HCEC 1CT (cell line): ENCODE measurements around the gene ALPL.

Source experiments
- DNase-seq: peaks from one replicate; pipeline ENCODE4 v3.0.0-alpha.2; 2017

The ALPL gene

GRCh38 chr1:21584096-21584495 lies 74.9 kb downstream of the ALPL start:
- no peak for DNase-seq

- no peak for DNase-seq
These were observed 75.8 kb downstream of the ALPL start for GRCh38 chr1:21585037-21585436.

DNA sequence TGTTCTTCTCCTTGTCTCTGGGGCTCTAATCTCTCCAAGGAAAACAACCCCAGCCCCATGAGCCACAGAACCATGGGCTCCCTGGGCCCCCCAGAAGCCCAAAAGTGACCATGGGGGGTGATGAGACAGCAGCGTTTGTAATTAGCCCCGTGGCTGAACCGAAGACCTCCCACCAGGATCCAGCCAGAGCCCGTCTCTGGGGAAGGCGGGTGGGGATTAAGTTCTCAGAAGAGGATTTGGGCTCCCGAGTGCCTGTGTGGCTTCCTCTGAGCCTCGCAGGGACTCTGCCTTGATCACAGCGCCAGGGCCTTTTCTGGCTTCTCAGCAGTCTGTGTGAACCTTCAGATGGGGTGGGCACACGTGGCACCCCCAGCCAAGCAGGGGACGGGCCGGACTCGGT lies 77.0 kb downstream of the ALPL start:
- DNase-seq: no peak

- peak; percentile 78 for DNase-seq
These were observed 77.8 kb downstream of the ALPL start for GRCh38 chr1:21586846-21587601.

DNA sequence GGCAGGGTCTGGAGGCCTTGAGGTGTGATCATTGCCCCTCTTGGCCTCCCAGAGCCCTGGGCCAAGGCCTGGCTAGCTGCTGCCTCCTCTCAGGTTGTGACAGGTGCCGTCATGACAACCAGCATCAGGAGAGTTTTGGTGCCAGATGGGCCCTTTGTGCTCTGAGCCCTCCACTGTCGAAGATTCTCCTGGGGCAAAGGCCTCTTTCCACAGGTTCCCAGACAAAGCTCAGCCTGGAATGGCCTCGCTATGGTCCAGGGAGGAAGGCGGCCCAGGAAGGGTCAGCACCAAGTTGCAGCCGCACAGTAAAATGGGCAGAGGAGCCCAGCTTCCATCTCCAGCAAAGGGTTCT lies 78.4 kb downstream of the ALPL start:
- DNase-seq: no peak

DNA sequence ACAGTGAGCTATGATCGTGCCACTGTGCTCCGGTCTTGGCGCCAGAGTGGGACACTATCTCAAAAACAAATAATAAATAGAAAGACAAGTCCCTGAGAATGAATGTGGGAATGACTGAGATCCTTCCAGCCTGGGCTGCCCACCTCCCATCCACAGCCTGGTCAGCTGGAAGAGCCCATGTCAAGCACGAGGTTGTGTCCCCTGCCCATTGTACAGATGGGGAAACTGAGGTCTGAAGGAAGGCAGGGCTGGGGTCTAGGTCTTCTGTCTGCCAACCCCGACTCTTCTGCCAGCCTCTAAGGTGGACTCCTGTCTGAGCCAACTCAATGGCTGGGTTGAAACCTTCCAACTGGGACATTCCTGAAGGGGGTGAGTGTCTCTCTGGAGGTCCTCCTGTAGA lies 80.4 kb downstream of the ALPL start:
- DNase-seq: no peak

DNA sequence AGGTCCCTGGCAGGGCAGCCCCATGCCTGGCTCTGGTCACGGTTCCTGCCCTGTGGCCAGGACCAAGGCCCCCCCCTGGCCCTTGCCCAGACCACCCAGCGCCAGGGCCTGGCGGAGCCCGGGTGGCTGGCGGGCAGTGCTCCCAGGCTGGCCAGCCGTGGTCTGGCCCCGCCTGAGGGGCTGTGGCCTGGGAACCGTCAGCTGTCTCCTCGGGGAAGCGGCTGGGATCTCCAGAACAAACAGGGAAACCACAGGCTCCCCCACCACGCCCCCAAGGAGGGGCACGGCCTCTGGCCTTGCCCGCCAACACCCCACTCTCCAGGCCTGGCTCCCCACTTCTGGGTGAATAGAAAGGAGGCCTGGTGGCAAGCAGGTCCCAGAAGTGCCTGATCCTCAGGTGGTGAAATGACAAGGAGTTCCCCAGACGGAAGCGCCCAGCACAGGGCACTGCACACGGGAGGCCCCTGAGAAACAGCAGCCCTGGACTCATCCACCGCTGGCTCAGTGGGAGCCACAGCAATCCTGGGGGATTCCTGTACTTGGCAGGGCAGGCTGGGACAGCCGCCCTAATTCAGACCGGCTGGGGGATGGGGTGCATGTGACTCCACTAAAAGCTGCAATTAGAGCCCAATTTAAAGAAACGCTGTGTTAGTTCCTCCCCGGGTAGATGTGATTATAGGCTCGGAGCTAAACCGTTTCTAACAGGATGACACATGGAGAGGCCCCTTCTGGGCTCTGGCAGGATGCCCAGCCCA lies 81.1 kb downstream of the ALPL start:
- no peak for DNase-seq

- no peak for DNase-seq
These were observed 81.7 kb downstream of the ALPL start for GRCh38 chr1:21590934-21591333.

GRCh38 chr1:21592086-21592865 lies 83.1 kb downstream of the ALPL start:
- DNase-seq: no peak

DNA sequence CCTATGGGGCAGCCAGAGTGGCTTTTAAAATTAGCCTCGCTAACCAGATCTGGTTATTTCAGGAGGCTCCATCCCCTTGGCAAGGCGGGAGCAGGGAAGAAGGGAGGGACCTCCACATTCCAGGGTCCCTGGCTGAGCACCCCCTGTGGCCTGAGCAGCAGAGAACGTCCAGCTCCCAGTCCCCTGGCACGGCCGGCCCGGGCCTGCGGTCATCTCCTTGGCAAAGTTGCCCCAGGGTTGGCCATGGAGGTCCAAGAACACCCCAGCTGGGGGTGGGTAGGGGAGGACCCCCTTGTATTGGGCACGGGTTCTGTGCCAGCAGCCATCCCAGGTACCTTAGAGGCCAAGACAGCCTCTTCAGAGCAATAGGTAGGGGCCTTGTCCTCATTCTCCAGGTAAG lies 84.0 kb downstream of the ALPL start:
- DNase-seq: no peak

DNA sequence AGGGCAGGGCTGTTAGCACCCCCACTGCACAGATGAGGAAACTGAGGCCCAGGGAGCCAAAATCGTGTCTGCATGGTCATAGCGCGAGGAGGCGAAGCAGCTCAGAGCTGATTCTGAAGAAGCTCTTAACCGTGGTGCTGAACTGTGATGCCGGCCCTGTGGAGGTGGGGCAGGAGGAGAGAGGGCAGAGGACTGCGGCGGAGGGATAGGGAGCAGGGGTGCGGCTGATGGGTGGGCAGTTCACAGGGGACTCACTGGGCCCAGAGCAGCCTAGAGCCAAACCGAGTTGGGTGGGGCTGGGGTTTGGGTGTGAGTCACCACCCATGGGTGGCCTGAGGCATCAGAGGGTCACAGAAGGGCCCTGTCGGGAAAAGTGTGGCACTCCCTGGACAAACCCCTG lies 85.3 kb downstream of the ALPL start:
- no peak for DNase-seq

GRCh38 chr1:21594935-21595897 lies 86.0 kb downstream of the ALPL start:
- DNase-seq: peak; percentile 30

DNA sequence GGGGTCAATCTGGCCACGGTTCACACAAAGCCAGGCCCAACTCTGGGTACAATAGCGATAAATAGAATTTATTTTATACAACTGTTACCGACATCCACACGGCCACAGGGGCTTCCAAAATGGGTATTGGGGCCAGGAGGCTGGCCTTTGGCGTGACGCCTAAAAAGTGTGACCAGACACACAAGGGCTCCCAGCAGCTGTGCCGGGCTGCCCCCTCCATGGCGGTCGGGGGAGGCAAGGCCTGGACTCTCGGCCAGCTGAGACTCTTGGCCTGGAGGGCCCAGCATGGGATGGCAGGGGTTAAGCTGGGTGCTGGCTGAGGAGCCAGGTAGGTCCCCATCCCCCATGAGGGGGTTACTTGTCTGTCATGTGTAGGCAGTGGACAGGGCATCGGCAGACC lies 87.0 kb downstream of the ALPL start:
- DNase-seq: no peak

DNA sequence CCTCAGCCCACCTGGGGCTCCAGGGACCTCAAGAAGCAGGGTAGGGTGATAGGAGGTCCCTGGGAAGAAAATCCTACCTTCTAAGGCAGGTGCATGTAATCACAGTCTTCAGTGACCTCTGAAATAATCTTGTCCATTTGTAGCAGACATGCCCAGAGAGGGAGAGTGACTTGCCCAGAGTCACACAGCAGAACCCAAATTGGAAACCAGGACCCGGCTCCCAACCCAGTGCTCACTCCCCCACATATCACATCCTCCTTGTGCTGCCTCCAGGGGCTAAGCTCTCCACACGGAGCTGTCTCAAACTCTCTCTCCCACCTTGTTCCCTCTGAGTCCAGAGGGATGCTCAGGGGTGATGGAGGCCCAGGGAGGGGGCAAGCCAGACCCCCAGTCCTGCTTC lies 87.4 kb downstream of the ALPL start:
- DNase-seq: no peak

DNA sequence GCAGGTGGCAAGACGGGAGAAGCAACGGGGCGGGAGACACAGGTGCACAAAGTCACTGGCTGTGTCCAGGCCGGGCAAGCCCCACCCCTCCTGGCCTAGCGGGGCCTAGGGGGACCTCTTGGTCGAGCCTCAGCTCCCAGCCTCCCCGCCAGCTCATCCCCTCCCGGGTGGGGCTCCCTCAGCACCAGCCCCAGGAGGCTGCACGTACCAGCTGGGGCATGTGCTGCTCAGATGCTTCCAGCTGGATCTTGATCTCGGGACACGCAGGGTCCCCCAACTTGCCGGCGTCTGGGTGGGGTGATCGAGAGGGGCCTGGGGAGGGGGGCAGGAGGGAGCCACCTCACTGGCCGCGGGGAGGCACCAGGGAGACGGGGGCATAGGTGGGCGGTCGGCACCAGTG lies 88.5 kb downstream of the ALPL start:
- no peak for DNase-seq

DNA sequence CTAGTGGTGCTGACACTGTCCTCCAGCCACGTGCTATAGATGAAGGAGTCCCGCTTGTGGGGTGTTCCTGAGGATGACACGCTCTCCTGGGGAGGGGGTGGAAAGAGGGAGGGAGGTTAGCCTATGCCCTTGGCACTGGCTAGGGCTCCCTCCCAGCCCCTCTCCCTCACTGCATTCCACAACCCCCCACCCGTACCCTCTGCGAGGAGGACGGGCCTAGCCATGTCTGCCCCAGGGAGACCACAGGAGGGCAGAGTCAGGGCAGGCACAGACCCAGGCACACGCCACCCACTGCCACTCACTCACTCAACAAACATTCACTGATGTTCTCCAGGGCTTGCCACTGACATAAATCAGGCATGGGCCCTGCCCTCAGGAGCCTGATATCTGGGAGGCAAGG lies 89.2 kb downstream of the ALPL start:
- DNase-seq: no peak

- no peak for DNase-seq
These were observed 89.7 kb downstream of the ALPL start for GRCh38 chr1:21598904-21599303.

- no peak for DNase-seq
These were observed 90.2 kb downstream of the ALPL start for GRCh38 chr1:21599402-21599801.

DNA sequence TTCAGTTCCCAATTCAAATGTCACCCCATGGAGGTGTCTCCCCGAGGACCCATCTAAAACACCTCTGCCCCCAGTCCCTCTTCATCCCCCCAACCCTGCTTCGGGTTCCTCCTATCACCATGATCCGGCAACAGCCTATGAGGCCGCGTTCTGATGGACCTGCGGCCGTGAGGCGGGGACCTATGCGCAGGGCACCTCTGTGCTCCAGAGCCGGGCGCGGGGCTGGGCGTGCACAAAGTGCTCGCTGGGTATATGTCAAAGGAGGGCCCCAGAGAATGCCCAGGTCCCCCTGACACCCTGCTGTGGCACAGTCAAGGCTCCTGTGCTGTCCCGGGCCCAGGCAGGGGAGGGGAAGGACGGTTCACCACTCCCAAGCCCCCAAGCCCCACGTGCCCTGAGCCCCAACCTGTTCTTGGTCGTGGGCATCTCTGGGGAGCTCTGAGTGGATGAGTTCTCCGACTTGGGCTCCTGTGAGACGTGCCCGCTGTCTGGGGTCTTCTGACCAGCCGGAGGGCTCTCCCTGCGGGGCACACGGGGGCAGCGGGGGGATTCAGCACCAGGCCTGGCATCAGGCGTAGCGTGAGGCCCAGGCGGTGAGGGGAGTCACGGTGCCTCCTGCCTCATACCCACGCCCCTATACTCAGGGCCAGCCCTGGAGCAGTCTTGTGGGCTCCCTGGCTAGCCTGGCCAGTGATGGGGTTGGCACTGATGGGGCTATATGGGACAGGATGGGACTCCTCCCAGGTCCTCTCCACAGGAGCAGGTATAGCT lies 92.2 kb downstream of the ALPL start:
- no peak for DNase-seq

DNA sequence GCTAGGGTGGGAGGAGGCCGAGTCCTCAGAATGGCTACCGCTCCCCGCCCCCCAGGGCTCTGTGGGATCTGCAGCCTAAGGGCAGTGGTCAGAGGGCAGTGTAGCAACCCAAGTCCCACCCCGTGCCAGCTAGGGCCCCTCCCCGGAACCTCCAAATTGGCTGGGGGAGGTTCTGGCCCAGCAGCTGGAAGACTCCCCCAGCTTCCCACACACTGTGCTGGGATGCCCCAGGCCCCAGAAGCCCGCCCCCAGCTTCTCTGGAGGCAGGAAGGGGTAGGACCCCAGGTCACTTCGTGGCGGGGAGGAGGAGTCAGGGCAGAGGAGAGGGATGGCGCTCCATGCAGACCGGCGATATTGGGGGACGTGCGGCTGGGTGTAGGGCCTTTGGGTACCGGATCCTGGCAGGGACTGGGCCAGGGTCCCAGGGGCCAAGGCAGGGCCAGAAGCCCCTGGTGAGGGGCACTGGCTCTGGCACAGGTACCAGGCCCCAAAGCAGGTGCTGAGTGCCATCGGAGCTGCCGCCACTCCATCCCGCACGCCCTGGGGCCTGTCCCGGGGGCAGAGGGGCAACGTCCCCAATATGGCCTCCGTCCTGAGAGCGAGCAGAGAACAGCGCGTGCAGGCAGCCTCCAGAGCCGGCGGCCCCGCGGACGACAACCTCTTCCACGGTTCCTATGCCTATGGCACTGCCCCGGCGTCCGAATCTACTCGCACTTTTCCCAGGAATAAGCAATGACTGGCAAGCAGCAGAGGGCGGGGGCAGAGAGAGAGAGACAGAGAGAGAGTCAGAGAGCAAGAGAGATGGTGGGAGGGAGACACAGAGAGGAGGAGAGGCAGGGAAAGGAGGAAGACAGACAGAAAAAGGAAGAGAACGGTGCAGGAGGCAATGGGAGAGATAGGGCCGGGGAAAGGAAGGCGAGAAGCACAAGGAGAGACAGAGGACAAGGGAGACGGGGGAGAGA lies 94.2 kb downstream of the ALPL start:
- no peak for DNase-seq
